Peyer's patch (tissue), 4 donors: ENCODE results near the gene KCNA1. TPM values are rescaled to one million over a fixed set of nuclear protein-coding genes. Genes with fewer than 3 reads are reported as not detected.

Experiments
- DNase-seq, 3 donors: peaks; one replicate each; pipeline ENCODE4 v3.0.0-alpha.2; 2017 to 2019
- H3K27ac ChIP-seq, 4 donors: fragments of 200-600 bp; sonication (generic); one replicate each; pipeline ENCODE4 v1.5.1; 2016 to 2019
- H3K27me3 ChIP-seq, 2 donors: fragments of 200-600 bp; sonication (generic); one replicate each; pipeline ENCODE4 v1.5.1; 2019
- H3K36me3 ChIP-seq, 3 donors: fragments of 200-600 bp; sonication (generic); one replicate each; pipeline ENCODE4 v1.5.1; 2016 to 2019
- H3K4me1 ChIP-seq, 4 donors: fragments of 200-600 bp; sonication (generic); one replicate each; pipeline ENCODE4 v1.5.1; 2016 to 2019
- H3K4me3 ChIP-seq, 4 donors: fragments of 200-600 bp; sonication (generic); 1 replicate in 3 of 4; 2 replicates in 1 of 4; pipeline ENCODE4 v1.5.1; 2016 to 2019; ENCODE audit warnings: mild to moderate bottlenecking in 1 of 4
- H3K9me3 ChIP-seq, 4 donors: fragments of 200-600 bp; sonication (generic); one replicate each; pipeline ENCODE4 v1.5.1; 2016 to 2019; ENCODE audit warnings: mild to moderate bottlenecking in 1 of 4
- CTCF ChIP-seq, 6 experiments: fragments of 450-650 bp in 4 of 6; fragments of 200-600 bp in 2 of 6; sonication (generic) in 1 of 6; IDR thresholded peaks; one replicate each; pipeline ENCODE4 v1.5.1; 2017 to 2019; ENCODE audit warnings: antibody characterized with exemption in 6 of 6, mild to moderate bottlenecking in 3 of 6, moderate library complexity in 1 of 6
- POLR2A ChIP-seq, 2 donors: fragments of 450-650 bp; IDR thresholded peaks; one replicate each; pipeline ENCODE4 v1.5.1; 2017; ENCODE audit warnings: antibody characterized with exemption in 2 of 2, mild to moderate bottlenecking in 2 of 2, moderate library complexity in 2 of 2
- total RNA-seq, 4 donors: library from RNA; depleted of rRNA; stranded (reverse); fragments of >200 nt; gene quantifications; one replicate each; pipeline ENCODE4 v1.1.0, GENCODE V29; 2016

The KCNA1 gene
- total RNA-seq, 4 donors from 2014 or later, result not detected

DNA sequence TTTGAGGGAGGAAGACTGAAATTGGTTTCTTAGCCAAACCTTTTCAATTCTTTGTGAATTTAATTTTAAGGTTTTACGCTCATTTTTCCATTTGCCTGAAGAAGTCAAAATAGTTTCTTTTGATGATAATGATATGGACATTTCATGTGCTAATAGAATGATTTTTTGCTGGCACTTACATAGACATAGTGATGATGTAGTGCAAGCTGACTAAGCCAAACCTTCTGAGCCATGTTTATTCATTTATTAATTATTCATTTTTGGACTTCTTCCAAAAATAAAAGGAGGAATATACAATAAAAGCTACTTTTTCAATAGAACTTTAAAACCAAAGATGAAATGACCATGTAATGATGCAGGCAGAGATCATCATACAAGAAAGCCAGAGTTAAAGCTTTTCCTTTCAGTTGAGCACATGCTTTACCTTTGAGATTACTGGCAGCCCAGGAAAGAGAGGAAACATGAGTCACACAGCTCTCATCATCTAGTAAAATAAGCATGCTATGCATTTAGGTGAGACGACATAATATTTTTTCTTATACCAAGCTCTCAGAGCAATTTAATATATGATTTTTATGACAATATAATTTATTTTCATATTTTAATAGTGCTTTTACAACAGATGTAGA is 24.8 kb downstream of the KCNA1 start:
- Histone ChIP-seq H3K27me3 (no peaks in the 10 kb centered on the region), H3K4me3 (no peak overlapping the region), H3K27ac (no peak overlapping the region), H3K4me1 (no peaks in the 10 kb centered on the region), H3K36me3 (no peaks in the 10 kb centered on the region), H3K9me3 (no peaks in the 10 kb centered on the region)
- no peak for DNase-seq
- TF ChIP-seq POLR2A (IDR thresholded peaks at IDR 0.05) (no peak), CTCF (IDR thresholded peaks at IDR 0.05) (no peak)

DNA sequence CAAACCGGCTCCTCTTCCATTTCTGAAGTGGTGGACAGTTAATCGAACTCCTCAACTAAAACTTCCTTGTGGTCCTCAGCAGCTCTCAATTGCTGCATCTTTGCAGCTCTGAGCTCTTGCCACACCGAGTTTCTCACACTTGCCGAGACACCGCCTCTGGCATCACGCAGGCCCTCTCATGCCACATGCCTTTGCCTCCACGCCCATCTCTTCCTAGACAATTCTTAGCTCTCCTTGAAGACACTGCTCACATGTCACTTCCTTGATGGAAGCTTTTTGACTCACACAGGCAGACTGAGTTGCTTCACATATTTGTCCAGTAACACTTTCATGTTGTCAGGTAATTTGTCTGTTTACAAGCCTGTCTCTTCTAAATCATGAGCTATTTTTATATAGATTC is 29.2 kb downstream of the KCNA1 start:
- Histone ChIP-seq H3K36me3 (no peaks in the 10 kb centered on the region), H3K4me1 (no peaks in the 10 kb centered on the region), H3K4me3 (no peak overlapping the region), H3K9me3 (no peaks in the 10 kb centered on the region), H3K27ac (no peak overlapping the region), H3K27me3 (no peaks in the 10 kb centered on the region)
- no peak for TF ChIP-seq POLR2A (IDR thresholded peaks at IDR 0.05)
- TF ChIP-seq CTCF (IDR thresholded peaks at IDR 0.05), result no peak
- DNase-seq, result no peak

DNA sequence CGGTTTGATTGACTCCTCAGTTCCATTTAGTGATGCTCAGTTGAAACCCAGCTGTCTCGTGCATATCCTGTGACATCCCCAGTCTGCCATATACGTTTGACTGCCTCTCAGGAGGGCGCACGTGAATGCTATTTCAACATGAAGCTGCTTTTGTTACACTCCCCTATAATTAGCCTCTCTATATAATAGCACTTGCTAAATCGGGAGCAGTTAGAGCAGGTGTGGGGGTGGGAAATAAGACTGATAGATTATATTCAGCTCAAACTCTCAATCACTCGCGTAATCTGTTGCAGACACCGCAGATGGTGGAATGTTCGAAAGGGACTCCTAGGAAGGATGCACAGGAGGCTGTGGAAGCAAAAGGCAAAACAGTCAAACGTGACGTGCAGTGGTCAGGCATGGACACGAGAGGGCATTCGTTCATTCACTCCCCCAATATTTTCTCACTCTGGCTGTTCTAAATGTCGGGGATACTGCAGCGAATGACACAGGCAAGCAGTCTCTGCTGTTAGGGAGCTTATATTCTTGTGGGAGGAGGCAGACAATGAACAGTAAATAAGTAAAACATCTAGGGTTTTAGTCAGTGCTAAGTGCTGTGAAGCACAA is 29.8 kb downstream of the KCNA1 start:
- Histone ChIP-seq H3K27me3 (no peaks in the 10 kb centered on the region), H3K9me3 (no peaks in the 10 kb centered on the region), H3K27ac (no peak overlapping the region), H3K4me3 (no peak overlapping the region), H3K36me3 (no peaks in the 10 kb centered on the region), H3K4me1 (no peaks in the 10 kb centered on the region)
- TF ChIP-seq POLR2A (IDR thresholded peaks at IDR 0.05), result no peak
- no peak for TF ChIP-seq CTCF (IDR thresholded peaks at IDR 0.05)
- DNase-seq, result no peak

- TF ChIP-seq POLR2A (IDR thresholded peaks at IDR 0.05), result no peak
- TF ChIP-seq CTCF (IDR thresholded peaks at IDR 0.05), result no peak
- Histone ChIP-seq H3K36me3 (no peaks in the 10 kb centered on the region), H3K9me3 (no peaks in the 10 kb centered on the region), H3K27me3 (no peaks in the 10 kb centered on the region), H3K27ac (no peak overlapping the region), H3K4me1 (no peaks in the 10 kb centered on the region), H3K4me3 (no peak overlapping the region)
- DNase-seq, result no peak
Measured at GRCh38 chr12:4943067-4943937, 33.6 kb downstream of the KCNA1 start.

GRCh38 chr12:4943938-4944284 is 34.2 kb downstream of the KCNA1 start:
- TF ChIP-seq CTCF (IDR thresholded peaks at IDR 0.05), result no peak
- no peak for TF ChIP-seq POLR2A (IDR thresholded peaks at IDR 0.05)
- no peaks in the 10 kb centered on the region for H3K9me3 ChIP-seq
- no peaks in the 10 kb centered on the region for H3K4me1 ChIP-seq
- no peak overlapping the region for H3K27ac ChIP-seq
- no peaks in the 10 kb centered on the region for H3K36me3 ChIP-seq
- DNase-seq, result no peak
- no peak overlapping the region for H3K4me3 ChIP-seq
- H3K27me3 ChIP-seq, result no peaks in the 10 kb centered on the region
